Endothelial cell of umbilical vein (primary cell): ENCODE measurements around the gene GSDME. TPM values are rescaled to one million over a fixed set of nuclear protein-coding genes. Genes with fewer than 3 reads are reported as not detected.

Experiments used
- BruUV-seq: library from RNA; stranded (reverse); fragments of 400-500 nt; replicated peaks from 2 replicates; lab custom pipeline; 2021; lab: Mats Ljungman, UMichigan
- CTCF ChIA-PET: fragments of 300-600, 350-600 bp; sonication (Branson Sonifier 250); formaldehyde crosslinking; loops from one replicate; lab custom pipeline; 2021; ENCODE audit warnings: antibody characterized with exemption, inconsistent platforms; lab: Charles Lee
- POLR2A ChIA-PET: fragments of 300-600, 350-600 bp; sonication (Branson Sonifier 250); formaldehyde crosslinking; loops from one replicate; lab custom pipeline; 2021; ENCODE audit warnings: antibody characterized with exemption, inconsistent platforms; lab: Charles Lee
- DNase-seq: peaks from one replicate; pipeline ENCODE4 v3.0.0-alpha.2; 2011; ENCODE audit warnings: low read depth, low spot score
- FAIRE-seq: peaks from 2 replicates; lab custom pipeline; 2011; peaks lifted over from hg19 to GRCh38; lab: Jason Lieb, UNC
- H2AFZ ChIP-seq: 2 replicates; pipeline ENCODE4 v1.6.0; 2012; ENCODE audit warnings: low read depth, low read length, control low read depth, inconsistent platforms
- H3K27ac ChIP-seq: 2 replicates; pipeline ENCODE4 v1.5.1; 2011; ENCODE audit warnings: low read depth, mild to moderate bottlenecking, control low read depth, low read length, moderate library complexity; ENCODE audit not compliant: insufficient read depth
- H3K27me3 ChIP-seq, 2 experiments: 2 replicates each; pipeline versions ENCODE4 v1.6.0 to v1.6.1; 2011; ENCODE audit warnings: low read length in 2 of 2, mixed read lengths in 1 of 2; ENCODE audit not compliant: control insufficient read depth in 2 of 2, insufficient read depth in 2 of 2
- H3K36me3 ChIP-seq, 2 experiments: 2 replicates in 1 of 2; 3 replicates in 1 of 2; pipeline ENCODE4 v1.5.1; 2011; ENCODE audit warnings: low read length in 2 of 2, mild to moderate bottlenecking in 1 of 2, moderate library complexity in 1 of 2; ENCODE audit not compliant: control insufficient read depth in 2 of 2, insufficient read depth in 2 of 2; ENCODE audit errors: extremely low read depth in 1 of 2
- H3K4me1 ChIP-seq: 3 replicates; pipeline ENCODE4 v1.5.1; 2011; ENCODE audit warnings: mild to moderate bottlenecking, low read length; ENCODE audit not compliant: control insufficient read depth, insufficient read depth; ENCODE audit errors: extremely low read depth
- H3K4me2 ChIP-seq: 2 replicates; pipeline ENCODE4 v1.6.1; 2011; ENCODE audit warnings: low read length, control low read depth, mixed read lengths; ENCODE audit not compliant: insufficient read depth
- H3K4me3 ChIP-seq, 3 experiments: fragments of 200-600 bp in 1 of 3; sonication (generic), shearing (Covaris generic) in 1 of 3; replicated peaks in 1 of 3; 2 replicates each; pipeline ENCODE4 v1.5.1; 2011 to 2016; ENCODE audit warnings: control low read depth in 3 of 3, low read length in 3 of 3, mild to moderate bottlenecking in 2 of 3, inconsistent platforms in 1 of 3, low read depth in 1 of 3, moderate library complexity in 1 of 3; ENCODE audit not compliant: insufficient read depth in 1 of 3
- H3K79me2 ChIP-seq: 2 replicates; pipeline ENCODE4 v1.6.0; 2012; ENCODE audit warnings: low read length, inconsistent platforms; ENCODE audit not compliant: control insufficient read depth, insufficient read depth
- H3K9ac ChIP-seq: replicated peaks from 2 replicates; pipeline ENCODE3; 2011; ENCODE audit warnings: low read length, control low read depth; ENCODE audit not compliant: insufficient read depth; ENCODE audit errors: extremely low read depth
- H3K9me1 ChIP-seq: replicated peaks from 3 replicates; pipeline ENCODE4 v1.6.0; 2011; ENCODE audit warnings: mild to moderate bottlenecking, low read length; ENCODE audit not compliant: control insufficient read depth, insufficient read depth; ENCODE audit errors: extremely low read depth
- H3K9me3 ChIP-seq: replicated peaks from 2 replicates; pipeline ENCODE4 v1.5.1; 2012; ENCODE audit warnings: low read length, inconsistent platforms; ENCODE audit not compliant: control insufficient read depth, insufficient read depth
- H4K20me1 ChIP-seq: replicated peaks from 2 replicates; pipeline ENCODE3; 2011; ENCODE audit warnings: mild to moderate bottlenecking, low read length; ENCODE audit not compliant: control insufficient read depth, insufficient read depth; ENCODE audit errors: extremely low read depth
- EZH2 ChIP-seq: IDR thresholded peaks from 2 replicates; pipeline ENCODE4 v1.6.1; 2012; ENCODE audit warnings: borderline replicate concordance, low read depth, mild to moderate bottlenecking, moderate library complexity, low read length, inconsistent platforms; ENCODE audit not compliant: severe bottlenecking
- FOS ChIP-seq: IDR thresholded peaks from 2 replicates; pipeline ENCODE4 v1.6.1; 2011; ENCODE audit warnings: mild to moderate bottlenecking, low read length, moderate library complexity, borderline replicate concordance; ENCODE audit not compliant: insufficient read depth
- GATA2 ChIP-seq: IDR thresholded peaks from 2 replicates; pipeline ENCODE4 v1.7.0; 2011; ENCODE audit warnings: low read depth, mild to moderate bottlenecking, moderate library complexity, mixed read lengths, low read length; ENCODE audit not compliant: insufficient read length, insufficient read depth
- JUN ChIP-seq: IDR thresholded peaks from 2 replicates; pipeline ENCODE4 v1.6.1; 2011; ENCODE audit warnings: borderline replicate concordance, low read depth; ENCODE audit not compliant: insufficient read length, insufficient read depth
- MYC ChIP-seq: IDR thresholded peaks from one replicate; pipeline ENCODE4 v1.6.1; 2011; ENCODE audit warnings: mild to moderate bottlenecking, low read depth, low read length
- POLR2A ChIP-seq: IDR thresholded peaks from 2 replicates; pipeline ENCODE4 v1.6.1; 2012; ENCODE audit warnings: low read depth, mild to moderate bottlenecking, control low read depth, low read length
- POLR2AphosphoS5 ChIP-seq: IDR thresholded peaks from 2 replicates; pipeline ENCODE4 v1.6.1; 2012; ENCODE audit warnings: low read depth, mild to moderate bottlenecking, control low read depth, low read length, moderate library complexity; ENCODE audit not compliant: insufficient read depth
- dilution Hi-C: fragments of 300-500 bp; cut with MboI; formaldehyde crosslinking; loops from one replicate; pipeline ENCODE4 v1.15.0; 2019; ENCODE audit warnings: low sequenced_read_pairs; ENCODE audit not compliant: extremely low pct_ligation_motif_present
- intact Hi-C: fragments of 100-400 bp; cut with micrococcal nuclease; formaldehyde crosslinking; loops from one replicate; pipeline ENCODE4 v1.10.0; 2022
- polyA plus RNA-seq, 4 experiments: library from polyadenylated mRNA; depleted of rRNA in 3 of 4; stranded (reverse) in 3 of 4; unstranded in 1 of 4; fragments of >200 nt; gene quantifications; 2 replicates each; pipeline versions ENCODE4 v1.2.1 to v1.2.3, GENCODE V29; 2011 to 2012; ENCODE audit warnings: missing spikeins in 1 of 4
- total RNA-seq: library from RNA; stranded (reverse); gene quantifications from 2 replicates; pipeline ENCODE4 v1.2.3, GENCODE V29; 2021
- TF ChIP-seq, protein P1 (sequence below): IDR thresholded peaks from 2 replicates; pipeline ENCODE4 v1.6.1; 2011; ENCODE audit not compliant: insufficient read depth, insufficient read length
- TF ChIP-seq, protein P2 (sequence below), 2 donors: IDR thresholded peaks; 1 replicate in 1 of 2; 2 replicates in 1 of 2; pipeline ENCODE4 v1.5.1; 2011; ENCODE audit warnings: low read length in 2 of 2, mild to moderate bottlenecking in 2 of 2, moderate library complexity in 2 of 2, control low read depth in 1 of 2, inconsistent platforms in 1 of 2, low read depth in 1 of 2; ENCODE audit not compliant: insufficient read depth in 1 of 2; ENCODE audit errors: extremely low read depth in 1 of 2

Gene GSDME
- total and polyA plus RNA-seq, 2 donors (not counting 3 experiments of a cell fraction or from before 2014, with no cell fraction given): 21.1 to 23.4 TPM

DNA sequence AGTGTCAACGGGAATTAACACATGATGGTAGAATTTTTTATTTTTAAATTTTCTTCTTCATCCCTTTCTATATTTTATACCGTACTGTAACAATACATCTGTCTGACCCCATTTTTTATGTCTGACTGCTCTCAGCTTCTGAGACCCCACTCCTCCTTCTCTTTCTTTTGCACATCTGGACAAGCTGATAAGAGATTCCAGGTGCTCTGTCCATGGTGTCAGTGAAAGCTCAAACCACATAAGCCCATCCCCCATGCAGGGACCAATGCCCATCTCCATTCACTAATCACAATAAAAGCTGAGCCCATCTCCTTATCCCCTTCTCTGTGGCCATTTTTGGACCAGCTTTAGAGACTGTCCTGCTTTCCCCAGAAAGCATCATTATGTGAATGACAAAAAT is 8.7 kb downstream of the GSDME start:
- Histone ChIP-seq H3K79me2 (no peaks in the 10 kb centered on the region), H4K20me1 (no peaks in the 10 kb centered on the region), H3K36me3 (no peaks in the 10 kb centered on the region), H3K27me3 (no peaks in the 10 kb centered on the region), H3K4me2 (no peak overlapping the region), H3K4me1 (no peaks in the 10 kb centered on the region), H2AFZ (no peak overlapping the region), H3K4me3 (no peak overlapping the region), H3K9ac (no peak overlapping the region), H3K27ac (no peak overlapping the region), H3K9me1 (no peaks in the 10 kb centered on the region), H3K9me3 (no peaks in the 10 kb centered on the region)
- CTCF ChIA-PET: interaction anchor here (1.0 kb wide), 1 partner anchor 16 kb away, joined by 3 read pairs; no protein-coding TSS in a partner anchor
- DNase-seq (no peak), FAIRE-seq (no peak)
- intact Hi-C loops: no loop called here
- dilution Hi-C loops: no loop called here
- POLR2A ChIA-PET: no interaction called here
- BruUV-seq: no TSS peak
- TF ChIP-seq, protein P1, sequence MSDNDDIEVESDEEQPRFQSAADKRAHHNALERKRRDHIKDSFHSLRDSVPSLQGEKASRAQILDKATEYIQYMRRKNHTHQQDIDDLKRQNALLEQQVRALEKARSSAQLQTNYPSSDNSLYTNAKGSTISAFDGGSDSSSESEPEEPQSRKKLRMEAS: no peak
- TF ChIP-seq POLR2AphosphoS5: no peak
- no peak for TF ChIP-seq GATA2
- no peak for TF ChIP-seq FOS
- TF ChIP-seq, protein P2, sequence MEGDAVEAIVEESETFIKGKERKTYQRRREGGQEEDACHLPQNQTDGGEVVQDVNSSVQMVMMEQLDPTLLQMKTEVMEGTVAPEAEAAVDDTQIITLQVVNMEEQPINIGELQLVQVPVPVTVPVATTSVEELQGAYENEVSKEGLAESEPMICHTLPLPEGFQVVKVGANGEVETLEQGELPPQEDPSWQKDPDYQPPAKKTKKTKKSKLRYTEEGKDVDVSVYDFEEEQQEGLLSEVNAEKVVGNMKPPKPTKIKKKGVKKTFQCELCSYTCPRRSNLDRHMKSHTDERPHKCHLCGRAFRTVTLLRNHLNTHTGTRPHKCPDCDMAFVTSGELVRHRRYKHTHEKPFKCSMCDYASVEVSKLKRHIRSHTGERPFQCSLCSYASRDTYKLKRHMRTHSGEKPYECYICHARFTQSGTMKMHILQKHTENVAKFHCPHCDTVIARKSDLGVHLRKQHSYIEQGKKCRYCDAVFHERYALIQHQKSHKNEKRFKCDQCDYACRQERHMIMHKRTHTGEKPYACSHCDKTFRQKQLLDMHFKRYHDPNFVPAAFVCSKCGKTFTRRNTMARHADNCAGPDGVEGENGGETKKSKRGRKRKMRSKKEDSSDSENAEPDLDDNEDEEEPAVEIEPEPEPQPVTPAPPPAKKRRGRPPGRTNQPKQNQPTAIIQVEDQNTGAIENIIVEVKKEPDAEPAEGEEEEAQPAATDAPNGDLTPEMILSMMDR (IDR thresholded peaks at IDR 0.05; ENCODE audit: extremely low read depth in 1 of 2, insufficient read depth in 1 of 2, low read depth in 1 of 2, low read length in 2 of 2): no peak

- intact Hi-C loops (no loop called here), dilution Hi-C loops (no loop called here)
- BruUV-seq: no TSS peak
- Histone ChIP-seq H3K27me3 (no peaks in the 10 kb centered on the region), H3K9me3 (no peaks in the 10 kb centered on the region), H3K9me1 (no peaks in the 10 kb centered on the region), H3K4me2 (no peak overlapping the region), H3K4me3 (no peak overlapping the region), H3K36me3 (no peaks in the 10 kb centered on the region), H2AFZ (no peak overlapping the region), H3K79me2 (no peaks in the 10 kb centered on the region), H4K20me1 (no peaks in the 10 kb centered on the region), H3K27ac (no peak overlapping the region), H3K4me1 (no peaks in the 10 kb centered on the region), H3K9ac (no peak overlapping the region)
- FAIRE-seq (no peak), DNase-seq (no peak)
- ChIA-PET CTCF (no interaction called here), POLR2A (no interaction called here)
- TF ChIP-seq JUN (no peak), EZH2 (no peak), POLR2A (no peak), FOS (no peak), POLR2AphosphoS5 (no peak), MYC (no peak), GATA2 (no peak)
- TF ChIP-seq, protein P1: no peak
- TF ChIP-seq, protein P2 (IDR thresholded peaks at IDR 0.05; ENCODE audit: extremely low read depth in 1 of 2, insufficient read depth in 1 of 2, low read depth in 1 of 2, low read length in 2 of 2): no peak
Measured at GRCh38 chr7:24745355-24745754, 11.9 kb downstream of the GSDME start.
